ENCODE measurements around the gene TSKS.

Gene TSKS

GRCh38 chr19:49763230-49763629, at the start of gene TSKS:
Gene TSKS (minus strand): TSS chr19:49763306. CDS start chr19:49763247, 59 bp downstream.
- DNase-seq (ENCODE audit: low spot score), result no peak

GRCh38 chr19:49812452-49812996, 49.4 kb upstream of the TSKS start:
- no peak for DNase-seq (ENCODE audit: low spot score)

GRCh38 chr19:49811328-49811727, 48.2 kb upstream of the TSKS start:
- no peak for DNase-seq (ENCODE audit: low spot score)

GRCh38 chr19:49809941-49810389, 46.9 kb upstream of the TSKS start:
- DNase-seq (ENCODE audit: low spot score), result no peak

- peak; percentile 55 for DNase-seq (ENCODE audit: low spot score)
Observed at GRCh38 chr19:49809160-49809940, 46.2 kb upstream of the TSKS start.

GRCh38 chr19:49808711-49809159, 45.6 kb upstream of the TSKS start:
- peak; percentile 95 for DNase-seq (ENCODE audit: low spot score)

GRCh38 chr19:49807904-49808675, 45.0 kb upstream of the TSKS start:
- no peak for DNase-seq (ENCODE audit: low spot score)

- no peak for DNase-seq (ENCODE audit: low spot score)
Observed at GRCh38 chr19:49807058-49807903, 44.2 kb upstream of the TSKS start.

- DNase-seq (ENCODE audit: low spot score), result no peak
Observed at GRCh38 chr19:49806620-49806959, 43.5 kb upstream of the TSKS start.

GRCh38 chr19:49805822-49806619, 42.9 kb upstream of the TSKS start:
- no peak for DNase-seq (ENCODE audit: low spot score)

GRCh38 chr19:49803529-49803856, 40.4 kb upstream of the TSKS start:
- no peak for DNase-seq (ENCODE audit: low spot score)

GRCh38 chr19:49802836-49803528, 39.9 kb upstream of the TSKS start:
- DNase-seq (ENCODE audit: low spot score), result no peak

- DNase-seq (ENCODE audit: low spot score), result peak; percentile 96
Observed at GRCh38 chr19:49801966-49802661, 39.0 kb upstream of the TSKS start.

GRCh38 chr19:49801401-49801888, 38.3 kb upstream of the TSKS start:
- DNase-seq (ENCODE audit: low spot score), result no peak

GRCh38 chr19:49800771-49801170, 37.7 kb upstream of the TSKS start:
- no peak for DNase-seq (ENCODE audit: low spot score)

- no peak for DNase-seq (ENCODE audit: low spot score)
Observed at GRCh38 chr19:49799798-49800376, 36.8 kb upstream of the TSKS start.

GRCh38 chr19:49799271-49799797, 36.2 kb upstream of the TSKS start:
- no peak for DNase-seq (ENCODE audit: low spot score)

GRCh38 chr19:49798574-49798973, 35.5 kb upstream of the TSKS start:
- no peak for DNase-seq (ENCODE audit: low spot score)

- DNase-seq (ENCODE audit: low spot score), result no peak
Observed at GRCh38 chr19:49795615-49796014, 32.5 kb upstream of the TSKS start.

GRCh38 chr19:49793561-49793840, 30.4 kb upstream of the TSKS start:
- DNase-seq (ENCODE audit: low spot score), result peak; percentile 73
